H1 (cell line): ENCODE data around the gene ARHGEF6. TPM values are rescaled to one million over a fixed set of nuclear protein-coding genes. Genes with fewer than 3 reads are reported as not detected.

Experiments used
- CBX8 ChIP-seq: fragments of 300-800, 300-1000 bp; sonication (generic); IDR thresholded peaks from 2 replicates; pipeline ENCODE4 v1.7.1; 2016; ENCODE audit warnings: low read depth, low read length, borderline replicate concordance
- RBBP5 ChIP-seq: IDR thresholded peaks from 2 replicates; pipeline ENCODE4 v1.7.1; 2012; ENCODE audit warnings: low read depth, mild to moderate bottlenecking, inconsistent platforms, low read length, moderate library complexity, borderline replicate concordance
- RXRA ChIP-seq: IDR thresholded peaks from 2 replicates; pipeline ENCODE4 v1.6.1; 2011; ENCODE audit warnings: low read depth, mild to moderate bottlenecking, low read length, moderate library complexity; ENCODE audit not compliant: insufficient read depth
- SIX5 ChIP-seq: IDR thresholded peaks from 2 replicates; pipeline ENCODE4 v1.6.1; 2011; ENCODE audit warnings: mild to moderate bottlenecking, low read depth, low read length
- polyA plus RNA-seq, 7 experiments: library from polyadenylated mRNA; depleted of rRNA in 3 of 7; stranded (reverse) in 5 of 7; unstranded in 2 of 7; fragments of >200 nt in 5 of 7; fragments of 200-250 nt in 2 of 7; gene quantifications; 1 replicate in 5 of 7; 2 replicates in 1 of 7; 4 replicates in 1 of 7; pipeline versions ENCODE4 v1.2.1 to v1.2.3, GENCODE V29; 2011 to 2013; ENCODE audit warnings: missing spikeins in 2 of 7, mixed read lengths in 2 of 7
- total RNA-seq: library from RNA; stranded (reverse); fragmentation: NEBNext Ultra II Directional; extraction: Animal tissue kit (Norgen Biotek cat#: 25700); gene quantifications from 2 replicates; pipeline ENCODE4 v1.2.1, GENCODE V29; 2021
- TF ChIP-seq, protein P1 (sequence below): IDR thresholded peaks from 2 replicates; pipeline ENCODE4 v1.6.1; 2012; ENCODE audit warnings: low read length, inconsistent platforms
- TF ChIP-seq, protein P2 (sequence below), 3 experiments: IDR thresholded peaks; 1 replicate in 2 of 3; 2 replicates in 1 of 3; pipeline versions ENCODE4 v1.5.1 to v1.6.1; 2011; ENCODE audit warnings: low read length in 3 of 3, mild to moderate bottlenecking in 3 of 3, inconsistent platforms in 2 of 3, low read depth in 1 of 3, moderate library complexity in 1 of 3; ENCODE audit not compliant: insufficient read depth in 1 of 3; ENCODE audit errors: control extremely low read depth in 1 of 3

The ARHGEF6 gene
- total and polyA plus RNA-seq, 2 of the 8 experiments (the other 6 are each of a cell fraction or from before 2014, with no cell fraction given) = 3.6 to 3.7 TPM

DNA sequence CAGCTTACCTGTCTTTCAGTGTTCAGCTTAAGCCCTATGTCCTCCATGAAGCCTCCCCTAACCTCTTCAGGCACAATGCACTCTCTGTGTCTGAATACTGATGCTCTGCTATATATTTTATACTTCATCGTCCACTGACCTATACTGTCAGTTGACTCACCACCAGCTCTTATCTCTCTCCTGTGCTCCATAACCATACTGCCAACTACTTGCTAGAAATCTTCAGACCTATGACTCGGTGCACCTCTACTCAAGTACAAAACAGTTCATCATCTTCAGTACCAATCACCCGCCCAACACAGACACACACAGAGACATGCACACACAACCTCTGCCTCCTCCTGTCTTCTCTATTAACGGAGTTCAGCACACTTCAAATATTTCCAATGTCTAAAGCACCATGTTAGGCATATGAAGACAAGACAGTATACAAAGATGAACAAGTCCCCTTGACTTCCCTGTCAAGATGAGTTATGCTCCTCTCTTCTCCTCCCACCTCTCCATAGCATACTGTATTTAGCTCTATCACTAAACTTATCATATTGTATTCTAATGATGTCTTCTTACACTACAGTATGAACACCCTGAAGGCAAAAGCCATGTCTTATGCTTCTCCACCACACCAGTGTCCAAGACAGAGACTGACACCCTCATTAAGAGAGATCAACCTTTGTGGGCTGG lies 42.5 kb downstream of the ARHGEF6 start (continued):
- TF ChIP-seq RBBP5 = no peak
- TF ChIP-seq RXRA = no peak
- TF ChIP-seq SIX5 = no peak
- TF ChIP-seq CBX8 = no peak
- TF ChIP-seq, protein P1, sequence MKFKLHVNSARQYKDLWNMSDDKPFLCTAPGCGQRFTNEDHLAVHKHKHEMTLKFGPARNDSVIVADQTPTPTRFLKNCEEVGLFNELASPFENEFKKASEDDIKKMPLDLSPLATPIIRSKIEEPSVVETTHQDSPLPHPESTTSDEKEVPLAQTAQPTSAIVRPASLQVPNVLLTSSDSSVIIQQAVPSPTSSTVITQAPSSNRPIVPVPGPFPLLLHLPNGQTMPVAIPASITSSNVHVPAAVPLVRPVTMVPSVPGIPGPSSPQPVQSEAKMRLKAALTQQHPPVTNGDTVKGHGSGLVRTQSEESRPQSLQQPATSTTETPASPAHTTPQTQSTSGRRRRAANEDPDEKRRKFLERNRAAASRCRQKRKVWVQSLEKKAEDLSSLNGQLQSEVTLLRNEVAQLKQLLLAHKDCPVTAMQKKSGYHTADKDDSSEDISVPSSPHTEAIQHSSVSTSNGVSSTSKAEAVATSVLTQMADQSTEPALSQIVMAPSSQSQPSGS = no peak
- TF ChIP-seq, protein P2, sequence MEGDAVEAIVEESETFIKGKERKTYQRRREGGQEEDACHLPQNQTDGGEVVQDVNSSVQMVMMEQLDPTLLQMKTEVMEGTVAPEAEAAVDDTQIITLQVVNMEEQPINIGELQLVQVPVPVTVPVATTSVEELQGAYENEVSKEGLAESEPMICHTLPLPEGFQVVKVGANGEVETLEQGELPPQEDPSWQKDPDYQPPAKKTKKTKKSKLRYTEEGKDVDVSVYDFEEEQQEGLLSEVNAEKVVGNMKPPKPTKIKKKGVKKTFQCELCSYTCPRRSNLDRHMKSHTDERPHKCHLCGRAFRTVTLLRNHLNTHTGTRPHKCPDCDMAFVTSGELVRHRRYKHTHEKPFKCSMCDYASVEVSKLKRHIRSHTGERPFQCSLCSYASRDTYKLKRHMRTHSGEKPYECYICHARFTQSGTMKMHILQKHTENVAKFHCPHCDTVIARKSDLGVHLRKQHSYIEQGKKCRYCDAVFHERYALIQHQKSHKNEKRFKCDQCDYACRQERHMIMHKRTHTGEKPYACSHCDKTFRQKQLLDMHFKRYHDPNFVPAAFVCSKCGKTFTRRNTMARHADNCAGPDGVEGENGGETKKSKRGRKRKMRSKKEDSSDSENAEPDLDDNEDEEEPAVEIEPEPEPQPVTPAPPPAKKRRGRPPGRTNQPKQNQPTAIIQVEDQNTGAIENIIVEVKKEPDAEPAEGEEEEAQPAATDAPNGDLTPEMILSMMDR (IDR thresholded peaks at IDR 0.05; ENCODE audit: control extremely low read depth in 1 of 3, insufficient read depth in 1 of 3, low read depth in 1 of 3, low read length in 3 of 3) = no peak
- TF ChIP-seq, all 59 proteins: peak for 0
